Fibroblast of the conjunctiva (primary cell): ENCODE data around the gene SS18L1.

Experiments
- DNase-seq: peaks from one replicate; pipeline ENCODE4 v3.0.0-alpha.2; 2010; ENCODE audit warnings: low read depth

Gene SS18L1

DNA sequence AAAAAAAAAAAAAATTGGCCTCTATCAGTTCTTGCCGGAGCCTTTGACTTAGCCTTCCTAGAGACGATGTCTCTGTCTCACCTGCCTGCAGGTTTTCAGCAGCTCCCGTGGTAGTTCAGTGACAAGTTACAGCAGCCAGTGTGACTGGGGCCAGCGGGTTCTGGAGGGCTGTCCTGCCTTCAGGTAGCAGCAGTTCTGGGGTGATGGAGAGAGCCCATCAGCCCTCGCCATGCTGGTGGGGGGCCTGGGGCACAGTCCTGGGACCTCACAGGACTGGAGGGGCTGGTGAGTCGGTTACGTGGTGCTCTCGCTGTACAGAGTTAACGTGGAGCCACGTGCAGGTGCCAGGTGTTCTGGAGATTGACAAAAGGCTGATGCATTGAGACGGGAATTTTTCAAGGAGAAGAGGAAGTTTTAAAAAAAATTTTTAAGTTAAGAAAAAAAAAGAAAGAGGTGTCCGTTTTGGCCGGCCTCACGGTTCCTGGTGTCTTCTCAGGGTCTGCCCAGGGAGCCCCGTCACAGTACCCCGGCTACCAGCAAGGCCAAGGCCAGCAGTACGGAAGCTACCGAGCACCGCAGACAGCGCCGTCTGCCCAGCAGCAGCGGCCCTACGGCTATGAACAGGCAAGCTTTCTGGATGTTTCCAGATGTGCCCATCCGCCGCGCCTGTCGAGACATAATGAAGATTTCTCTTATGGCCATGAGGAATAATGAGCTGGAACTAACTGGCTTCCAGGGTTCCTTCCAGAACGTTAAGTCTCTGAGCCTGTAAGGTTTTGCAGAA lies 30.6 kb downstream of the SS18L1 start:
- DNase-seq, result no peak

GRCh38 chr20:62174870-62175624 lies 31.5 kb downstream of the SS18L1 start:
- no peak for DNase-seq

- no peak for DNase-seq
These were observed 32.1 kb downstream of the SS18L1 start for GRCh38 chr20:62175711-62176110.

GRCh38 chr20:62176866-62177265 lies 33.3 kb downstream of the SS18L1 start:
- no peak for DNase-seq

GRCh38 chr20:62177307-62177706 lies 33.7 kb downstream of the SS18L1 start:
- DNase-seq, result no peak

DNA sequence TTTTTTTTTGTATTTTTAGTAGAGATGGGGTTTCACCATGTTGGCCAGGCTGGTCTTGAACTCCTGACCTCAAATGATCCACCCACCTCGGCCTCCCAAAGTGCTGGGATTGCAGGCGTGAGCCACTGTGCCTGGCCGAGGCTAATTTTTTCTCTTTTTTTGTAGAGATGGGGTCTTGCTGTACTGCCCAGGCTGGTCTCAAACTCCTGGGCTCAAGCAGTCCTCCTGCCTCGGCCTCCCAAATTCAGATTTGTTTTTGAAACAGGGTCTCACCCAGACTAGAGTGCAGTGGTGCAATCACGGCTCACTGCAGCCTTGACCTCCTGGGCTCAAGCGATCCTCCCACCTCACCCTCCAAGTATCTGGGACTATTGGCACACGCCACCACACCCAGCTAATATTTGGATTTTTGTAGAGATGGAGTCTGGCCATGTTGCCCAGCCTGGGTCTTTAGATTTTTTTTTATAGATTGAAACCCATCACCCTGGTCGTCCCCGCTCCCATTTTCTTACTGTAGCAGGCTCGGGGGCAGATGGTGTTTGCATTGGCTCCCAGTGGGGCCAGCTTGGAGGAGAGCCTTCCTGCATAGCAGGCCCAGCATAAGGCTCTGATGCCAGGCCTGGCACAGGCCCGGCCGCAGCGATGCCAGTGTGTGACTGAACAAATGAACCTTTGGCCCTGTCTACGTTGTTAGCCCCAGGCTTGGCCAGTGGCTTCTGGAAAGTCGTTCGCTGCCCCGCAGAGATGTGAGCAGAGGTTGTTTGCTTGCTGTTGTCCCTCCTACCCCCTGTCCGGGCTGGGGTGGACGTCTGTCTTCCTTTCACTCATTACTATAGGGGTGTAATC lies 35.0 kb downstream of the SS18L1 start:
- DNase-seq, result no peak

DNA sequence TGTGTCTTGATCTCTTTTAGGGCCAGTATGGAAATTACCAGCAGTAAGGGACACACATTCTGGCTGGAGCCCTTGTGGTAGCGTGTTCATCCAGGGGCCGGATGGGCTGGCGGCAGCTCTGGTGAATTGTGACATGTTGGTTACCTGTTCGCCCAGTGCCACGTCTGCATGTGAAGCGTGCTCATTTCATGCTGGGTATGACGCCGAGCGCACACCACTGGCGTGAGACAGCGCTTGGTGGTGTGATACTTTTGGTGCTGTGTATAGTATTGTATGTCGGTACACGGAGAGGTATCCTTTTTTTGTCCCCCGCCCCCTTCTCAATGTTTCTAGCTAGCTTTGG lies 35.6 kb downstream of the SS18L1 start:
- DNase-seq, result no peak

- DNase-seq, result no peak
These were observed 38.2 kb downstream of the SS18L1 start for GRCh38 chr20:62181808-62182207.

DNA sequence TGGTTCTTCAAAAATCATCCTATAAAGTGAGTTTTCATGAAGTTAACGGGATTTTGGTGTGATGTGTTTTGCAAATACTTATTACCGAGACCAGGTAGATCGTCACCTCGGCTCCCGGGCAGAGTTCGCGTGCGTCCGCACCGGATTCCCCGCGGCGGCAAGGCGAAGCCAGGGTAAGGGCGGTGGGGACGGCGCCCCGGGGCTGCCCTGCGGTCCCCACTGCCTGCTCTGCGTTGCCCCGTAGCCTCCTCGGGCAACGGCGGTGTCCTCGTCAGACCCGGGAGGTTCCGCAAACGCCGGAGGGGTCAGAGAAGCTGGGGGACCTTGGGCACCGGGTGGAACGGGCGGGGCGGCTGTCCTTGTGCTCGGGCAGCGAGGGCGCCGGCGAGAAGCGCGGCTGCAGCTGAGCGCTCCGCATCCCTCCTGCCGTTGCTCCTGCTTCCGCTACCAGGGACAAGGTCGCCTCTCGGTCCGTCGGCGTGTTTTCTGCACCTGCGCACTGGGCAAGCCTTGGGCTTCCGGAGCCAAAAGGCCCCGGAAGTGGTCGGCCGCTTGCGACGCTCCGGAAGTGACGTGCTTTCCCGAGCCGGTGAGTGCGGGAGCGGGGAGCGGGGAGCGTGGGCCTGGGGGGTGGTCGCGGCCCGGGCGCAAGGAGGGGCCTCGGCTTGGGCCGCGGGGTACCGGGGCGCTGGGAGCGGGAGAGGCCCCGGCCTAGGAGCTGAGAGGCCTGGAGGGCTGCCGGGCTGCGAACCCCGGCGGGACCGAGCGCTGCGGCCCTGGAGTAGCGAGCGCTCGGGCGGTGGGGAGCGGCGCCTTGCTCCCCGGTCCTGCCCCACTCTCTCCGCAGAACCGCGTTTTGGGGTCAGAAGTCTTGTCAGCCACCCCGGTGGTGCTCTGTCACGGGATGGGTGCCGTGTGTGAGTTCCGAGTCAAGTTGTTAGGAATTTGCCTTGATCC lies 39.2 kb downstream of the SS18L1 start, which contains the start of gene MTG2:
MTG2 (plus strand) TSS at position 560 of the 957 bp plus-strand sequence. CDS start 10,393 bp downstream, outside the sequence.
- peak; percentile 84 for DNase-seq

GRCh38 chr20:62183426-62184142 lies 40.0 kb downstream of the SS18L1 start:
- no peak for DNase-seq

DNA sequence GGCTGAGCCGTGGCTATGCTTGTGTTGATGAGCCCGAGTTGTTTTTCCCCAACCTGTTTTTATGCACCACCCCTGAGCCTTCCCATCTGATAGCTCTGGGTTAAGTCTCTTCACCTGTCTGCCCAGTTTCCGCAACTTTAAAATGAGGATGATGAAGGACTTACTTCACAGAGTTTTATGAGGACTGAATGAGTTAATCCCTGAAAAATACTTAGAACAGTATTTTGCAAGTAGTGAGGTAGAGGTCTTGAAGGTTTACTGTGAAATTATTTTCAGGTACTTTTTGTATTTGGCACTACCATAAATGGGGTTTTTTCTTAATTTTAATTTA lies 42.5 kb downstream of the SS18L1 start:
- no peak for DNase-seq

GRCh38 chr20:62186887-62187866 lies 43.6 kb downstream of the SS18L1 start:
- no peak for DNase-seq

- DNase-seq, result no peak
These were observed 47.3 kb downstream of the SS18L1 start for GRCh38 chr20:62190639-62191411.

DNA sequence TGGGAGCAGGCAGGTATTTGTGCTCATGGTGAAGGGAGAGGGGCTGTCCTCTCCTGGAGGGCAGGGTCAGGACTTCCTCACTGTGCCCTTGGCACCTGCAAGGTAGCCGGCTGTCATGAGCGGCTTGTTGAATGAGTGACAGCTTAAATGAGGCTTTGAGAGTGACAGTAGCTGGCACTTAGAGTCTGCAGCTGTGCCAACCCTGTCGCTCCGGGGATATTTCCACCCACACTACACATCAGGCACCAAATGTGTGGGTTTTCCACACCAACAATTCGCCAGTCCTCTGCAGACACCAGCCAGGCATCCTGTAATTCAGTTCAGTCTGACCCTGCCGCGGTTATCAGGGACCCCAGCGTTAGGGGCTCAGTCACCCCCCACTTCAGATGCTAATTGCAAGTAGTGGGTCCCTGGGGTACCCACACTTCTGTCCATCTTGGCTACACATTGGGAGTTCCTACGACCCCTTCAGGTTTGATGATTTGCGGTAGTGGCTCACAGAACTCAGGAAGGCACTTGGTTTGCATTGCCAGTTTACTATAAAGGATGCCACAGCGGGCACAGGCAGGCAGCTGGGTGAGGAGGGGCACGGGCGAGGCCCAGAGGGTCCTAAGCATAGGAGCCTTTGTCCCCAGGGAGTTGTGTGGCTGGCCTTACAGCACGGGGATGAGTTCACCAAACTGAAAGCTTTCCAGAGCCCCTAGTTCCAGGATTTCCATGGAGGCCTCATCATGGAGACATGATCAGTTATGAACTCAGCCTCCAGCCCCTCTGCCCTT lies 48.4 kb downstream of the SS18L1 start:
- DNase-seq, result no peak

DNA sequence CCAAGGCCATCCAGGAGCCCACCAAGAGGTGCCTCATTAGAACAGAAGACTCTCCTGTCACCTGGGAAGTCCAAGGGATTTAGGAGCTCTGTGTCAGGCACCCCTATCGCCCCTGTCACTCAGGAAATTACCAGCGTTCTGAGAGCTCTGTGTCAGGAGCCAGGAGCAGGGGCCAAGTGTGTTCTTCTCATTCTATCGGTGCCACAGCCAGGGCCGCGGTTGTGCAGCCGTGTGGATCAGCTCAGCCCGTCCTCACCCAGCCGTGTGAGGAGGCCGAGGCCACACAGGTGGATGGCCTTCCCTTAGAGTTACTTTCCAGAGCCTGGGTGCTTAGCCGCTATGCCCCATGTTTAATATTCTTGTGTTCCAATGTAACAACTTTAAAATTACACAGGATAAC lies 49.1 kb downstream of the SS18L1 start:
- DNase-seq, result no peak

DNA sequence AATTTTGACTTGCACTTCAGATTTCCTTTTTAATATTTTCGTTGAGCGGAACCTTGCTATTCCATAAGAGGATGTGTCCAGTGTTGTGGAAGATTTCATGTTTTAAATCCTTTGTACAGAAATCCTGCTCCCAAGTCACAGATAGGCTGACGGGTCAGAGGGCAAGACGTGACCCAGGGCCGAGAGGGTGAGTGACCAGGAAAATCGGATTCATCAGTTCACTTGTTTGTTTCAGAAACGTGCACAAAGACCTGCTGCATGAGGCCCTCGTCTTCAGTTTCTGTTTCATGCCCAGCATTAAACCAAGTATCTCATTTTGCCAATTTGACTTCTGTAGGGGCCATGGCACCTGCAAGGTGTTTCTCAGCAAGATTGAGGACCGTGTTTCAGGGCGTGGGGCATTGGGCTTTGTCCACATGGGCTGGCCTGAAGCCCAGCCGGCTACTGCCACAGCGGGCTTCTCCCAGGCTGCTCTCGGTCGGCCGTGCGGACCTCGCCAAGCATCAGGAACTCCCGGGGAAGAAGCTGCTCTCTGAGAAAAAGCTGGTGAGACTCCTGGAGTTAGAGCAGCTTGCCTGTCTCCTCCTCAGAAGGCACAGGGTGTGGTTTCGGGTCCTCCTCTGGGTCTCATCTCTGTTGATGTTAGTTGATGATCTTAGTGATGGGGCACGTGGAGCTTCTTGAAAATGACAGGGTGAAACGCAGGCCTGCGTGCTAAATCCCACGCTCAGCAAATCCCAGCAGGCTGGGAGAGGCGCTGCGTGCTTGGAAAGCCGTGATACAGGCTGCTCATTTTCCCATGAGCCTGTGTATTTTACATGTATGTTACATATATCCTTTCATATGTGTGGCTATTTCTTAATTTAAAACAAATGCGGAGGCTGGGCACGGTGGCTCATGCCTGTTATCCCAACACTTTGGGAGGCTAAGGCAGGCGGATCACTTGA lies 49.8 kb downstream of the SS18L1 start:
- no peak for DNase-seq

- DNase-seq, result no peak
These were observed 51.5 kb downstream of the SS18L1 start for GRCh38 chr20:62195075-62195405.
